Fibroblast of lung (primary cell): ENCODE measurements around the gene CST9. TPM values are rescaled to one million over a fixed set of nuclear protein-coding genes. Genes with fewer than 3 reads are reported as not detected.

ENCODE experiments used
- DNase-seq, 2 donors: peaks; one replicate each; pipeline versions ENCODE4 v3.0.0 to v3.0.0-alpha.2; 2010; ENCODE audit warnings: low read depth in 2 of 2
- H2AFZ ChIP-seq: 2 replicates; pipeline ENCODE4 v1.5.1; 2012; ENCODE audit warnings: low read length, control low read depth, inconsistent platforms
- H3K27ac ChIP-seq: 2 replicates; pipeline ENCODE4 v1.5.1; 2011; ENCODE audit warnings: low read length, control low read depth; ENCODE audit not compliant: insufficient read depth
- H3K27me3 ChIP-seq: 2 replicates; pipeline ENCODE4 v1.5.1; 2011; ENCODE audit warnings: mild to moderate bottlenecking, low read length; ENCODE audit not compliant: control insufficient read depth, insufficient read depth
- H3K36me3 ChIP-seq: 2 replicates; pipeline ENCODE4 v1.5.1; 2011; ENCODE audit warnings: low read length; ENCODE audit not compliant: control insufficient read depth, insufficient read depth
- H3K4me1 ChIP-seq: 2 replicates; pipeline ENCODE4 v1.5.1; 2011; ENCODE audit warnings: low read length; ENCODE audit not compliant: control insufficient read depth, insufficient read depth; ENCODE audit errors: extremely low read depth
- H3K4me2 ChIP-seq: 2 replicates; pipeline ENCODE4 v1.5.1; 2011; ENCODE audit warnings: low read length, control low read depth; ENCODE audit not compliant: insufficient read depth; ENCODE audit errors: extremely low read depth
- H3K4me3 ChIP-seq, 4 experiments: fragments of 200-600 bp in 1 of 4; sonication (generic) in 1 of 4; replicated peaks in 1 of 4; 2 replicates each; pipeline ENCODE4 v1.5.1; 2011 to 2016; ENCODE audit warnings: low read length in 4 of 4, low read depth in 3 of 4, mild to moderate bottlenecking in 3 of 4, control low read depth in 2 of 4, inconsistent platforms in 1 of 4, mixed read lengths in 1 of 4; ENCODE audit not compliant: insufficient read depth in 1 of 4; ENCODE audit errors: control extremely low read depth in 1 of 4
- H3K79me2 ChIP-seq: 2 replicates; pipeline ENCODE4 v1.5.1; 2012; ENCODE audit warnings: mild to moderate bottlenecking, low read length, inconsistent platforms; ENCODE audit not compliant: control insufficient read depth, insufficient read depth
- H3K9ac ChIP-seq: 2 replicates; pipeline ENCODE4 v1.5.1; 2011; ENCODE audit warnings: mild to moderate bottlenecking, low read length, control low read depth; ENCODE audit not compliant: insufficient read depth
- H3K9me3 ChIP-seq: 2 replicates; pipeline ENCODE4 v1.5.1; 2012; ENCODE audit warnings: low read depth, low read length; ENCODE audit not compliant: control insufficient read depth, insufficient read depth
- H4K20me1 ChIP-seq: 2 replicates; pipeline ENCODE4 v1.5.1; 2011; ENCODE audit warnings: low read length; ENCODE audit not compliant: control insufficient read depth, insufficient read depth; ENCODE audit errors: extremely low read depth
- EZH2 ChIP-seq: IDR thresholded peaks from 2 replicates; pipeline ENCODE4 v1.5.1; 2012; ENCODE audit warnings: low read length, control low read depth, mild to moderate bottlenecking; ENCODE audit errors: missing control alignments
- polyA plus RNA-seq, 2 donors: library from polyadenylated mRNA; depleted of rRNA in 1 of 2; stranded (reverse) in 1 of 2; unstranded in 1 of 2; fragments of >200 nt; gene quantifications; 2 replicates each; pipeline ENCODE4 v1.2.1, GENCODE V29; 2011 to 2012; ENCODE audit warnings: missing spikeins in 1 of 2
- total RNA-seq: library from RNA; depleted of rRNA; stranded (reverse); fragments of >200 nt; gene quantifications from 2 replicates; pipeline ENCODE4 v1.2.1, GENCODE V29; 2014
- TF ChIP-seq, protein P1 (sequence below), 2 donors: IDR thresholded peaks in 1 of 2; conservative IDR thresholded peaks in 1 of 2; 1 replicate in 1 of 2; 2 replicates in 1 of 2; pipeline ENCODE4 v1.5.1; 2011 to 2012; ENCODE audit warnings: low read length in 2 of 2, control low read depth in 1 of 2, inconsistent platforms in 1 of 2, low read depth in 1 of 2, mild to moderate bottlenecking in 1 of 2

CST9 gene
- total and polyA plus RNA-seq, 2 donors (not counting 1 experiment from before 2014, with no cell fraction given) = not detected

DNA sequence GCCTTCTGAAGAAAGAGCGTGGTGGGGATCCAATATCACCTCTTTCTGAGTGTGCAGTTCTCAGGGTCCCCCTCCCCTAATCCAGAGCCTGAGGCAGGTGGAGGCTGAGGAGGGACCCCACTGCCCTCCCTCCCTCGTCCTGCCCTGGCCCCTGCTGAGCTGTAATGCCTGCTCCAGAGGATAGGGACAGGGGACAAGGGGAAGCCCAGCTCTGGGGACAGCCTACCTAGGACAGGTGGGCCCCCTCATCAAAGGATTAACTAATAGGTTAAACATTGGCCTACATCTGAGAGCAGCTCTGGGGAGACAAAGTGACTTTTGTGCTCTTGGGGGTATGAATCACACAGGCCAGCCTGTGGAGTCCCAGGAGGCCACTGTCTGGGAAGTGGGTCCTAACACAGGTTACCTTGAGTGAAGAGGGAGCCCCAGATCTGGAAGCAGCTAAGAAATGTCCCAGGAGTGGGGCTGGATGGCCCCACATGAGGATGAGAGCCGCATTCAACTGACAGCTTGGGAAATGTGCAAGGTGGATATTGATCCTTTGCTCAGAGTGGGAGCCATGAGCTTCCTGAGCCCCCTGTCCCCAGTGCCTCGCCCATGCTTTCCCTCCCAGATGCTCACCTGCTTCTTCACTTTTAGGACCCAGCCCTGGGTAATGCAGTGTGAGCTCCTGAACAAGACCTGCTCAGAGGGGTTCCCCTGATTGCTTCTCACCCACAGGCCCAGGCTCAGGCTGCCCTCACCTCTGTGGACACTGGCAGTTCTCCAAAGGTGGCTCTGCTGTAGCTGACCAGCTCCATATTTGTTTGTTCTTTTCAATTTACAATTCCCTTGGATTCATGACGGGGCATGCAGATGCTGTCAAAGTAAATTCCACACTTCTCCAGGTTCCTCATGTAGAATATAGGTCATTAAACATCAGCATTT lies 19.6 kb downstream of the CST9 start:
- H3K9me3 ChIP-seq = no peaks in the 10 kb centered on the region
- TF ChIP-seq, protein P1, sequence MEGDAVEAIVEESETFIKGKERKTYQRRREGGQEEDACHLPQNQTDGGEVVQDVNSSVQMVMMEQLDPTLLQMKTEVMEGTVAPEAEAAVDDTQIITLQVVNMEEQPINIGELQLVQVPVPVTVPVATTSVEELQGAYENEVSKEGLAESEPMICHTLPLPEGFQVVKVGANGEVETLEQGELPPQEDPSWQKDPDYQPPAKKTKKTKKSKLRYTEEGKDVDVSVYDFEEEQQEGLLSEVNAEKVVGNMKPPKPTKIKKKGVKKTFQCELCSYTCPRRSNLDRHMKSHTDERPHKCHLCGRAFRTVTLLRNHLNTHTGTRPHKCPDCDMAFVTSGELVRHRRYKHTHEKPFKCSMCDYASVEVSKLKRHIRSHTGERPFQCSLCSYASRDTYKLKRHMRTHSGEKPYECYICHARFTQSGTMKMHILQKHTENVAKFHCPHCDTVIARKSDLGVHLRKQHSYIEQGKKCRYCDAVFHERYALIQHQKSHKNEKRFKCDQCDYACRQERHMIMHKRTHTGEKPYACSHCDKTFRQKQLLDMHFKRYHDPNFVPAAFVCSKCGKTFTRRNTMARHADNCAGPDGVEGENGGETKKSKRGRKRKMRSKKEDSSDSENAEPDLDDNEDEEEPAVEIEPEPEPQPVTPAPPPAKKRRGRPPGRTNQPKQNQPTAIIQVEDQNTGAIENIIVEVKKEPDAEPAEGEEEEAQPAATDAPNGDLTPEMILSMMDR (conservative IDR thresholded peaks at IDR 0.05 in 1 of 2, IDR thresholded peaks at IDR 0.05 in 1 of 2; ENCODE audit: low read depth in 1 of 2, low read length in 2 of 2) = no peak
- no peak for TF ChIP-seq EZH2
- no peak overlapping the region for H3K4me3 ChIP-seq
- no peaks in the 10 kb centered on the region for H3K36me3 ChIP-seq
- H3K4me2 ChIP-seq = no peak overlapping the region
- no peak overlapping the region for H3K9ac ChIP-seq
- DNase-seq = no peak
- no peak overlapping the region for H2AFZ ChIP-seq
- no peaks in the 10 kb centered on the region for H3K4me1 ChIP-seq
- no peaks in the 10 kb centered on the region for H3K79me2 ChIP-seq
- H3K27me3 ChIP-seq = no peaks in the 10 kb centered on the region
- no peak overlapping the region for H3K27ac ChIP-seq
- no peaks in the 10 kb centered on the region for H4K20me1 ChIP-seq

DNA sequence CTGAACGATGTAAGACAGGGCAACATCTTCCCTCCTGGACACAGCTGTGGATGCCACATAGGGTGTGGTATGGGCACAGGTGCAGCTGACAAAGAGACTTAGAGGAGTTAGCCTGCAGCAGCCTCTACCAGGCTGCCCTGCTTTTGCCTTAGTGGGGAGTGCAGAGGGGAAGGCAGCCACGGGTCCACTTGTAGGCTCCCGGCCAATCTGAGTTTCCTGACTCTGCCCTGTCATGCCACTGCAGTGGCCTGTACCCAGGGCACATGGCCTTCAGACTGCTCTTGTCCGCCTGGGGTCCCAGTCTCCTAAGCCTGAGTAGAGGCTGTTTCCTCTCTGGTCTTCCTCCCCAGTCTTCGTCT lies 20.3 kb downstream of the CST9 start:
- Histone ChIP-seq H4K20me1 (no peaks in the 10 kb centered on the region), H3K9me3 (no peaks in the 10 kb centered on the region), H3K27me3 (no peaks in the 10 kb centered on the region), H3K36me3 (no peaks in the 10 kb centered on the region), H3K79me2 (no peaks in the 10 kb centered on the region), H2AFZ (no peak overlapping the region), H3K27ac (no peak overlapping the region), H3K4me2 (no peak overlapping the region), H3K4me3 (no peak overlapping the region), H3K4me1 (no peaks in the 10 kb centered on the region), H3K9ac (no peak overlapping the region)
- no peak for TF ChIP-seq EZH2
- TF ChIP-seq, protein P1 (conservative IDR thresholded peaks at IDR 0.05 in 1 of 2, IDR thresholded peaks at IDR 0.05 in 1 of 2; ENCODE audit: low read depth in 1 of 2, low read length in 2 of 2) = no peak
- DNase-seq = no peak

DNA sequence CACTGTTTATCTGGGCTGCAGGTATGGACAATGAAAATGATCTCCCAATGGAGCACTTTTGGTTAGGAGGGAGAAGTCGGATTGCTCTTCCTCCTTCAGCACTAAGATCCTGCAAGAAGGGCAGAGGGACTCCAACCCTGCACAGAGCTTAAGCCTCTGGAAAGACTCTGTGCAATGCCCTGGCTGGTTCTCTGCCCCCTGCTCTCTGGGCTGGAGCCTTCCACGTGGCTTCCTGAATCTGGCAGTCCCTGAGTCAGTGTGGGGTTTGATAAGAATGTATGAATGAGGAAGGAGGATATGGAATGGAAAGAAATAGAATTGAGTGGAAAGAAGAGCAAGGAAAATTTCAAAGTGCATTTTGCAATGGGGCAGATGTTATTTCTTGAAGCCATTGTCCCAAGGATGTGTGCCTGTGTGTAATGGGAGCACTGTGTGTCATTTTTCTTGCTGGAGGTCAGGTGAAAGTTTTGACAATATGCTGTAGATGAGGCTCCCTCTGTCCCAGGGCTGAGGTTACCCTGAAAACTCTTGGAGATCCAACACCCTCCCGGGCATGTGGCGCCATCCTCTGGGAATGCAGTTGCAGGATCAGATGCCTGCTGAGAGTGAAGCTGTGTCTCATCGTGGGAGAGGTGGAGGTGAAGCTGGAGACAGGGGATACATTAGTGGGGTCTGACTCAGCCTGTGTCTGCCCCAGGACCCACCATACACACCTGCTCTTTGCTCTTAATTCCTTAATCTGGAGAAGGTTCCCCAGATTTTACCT lies 21.1 kb downstream of the CST9 start:
- no peak for DNase-seq
- H3K4me1 ChIP-seq = no peaks in the 10 kb centered on the region
- TF ChIP-seq, protein P1 (conservative IDR thresholded peaks at IDR 0.05 in 1 of 2, IDR thresholded peaks at IDR 0.05 in 1 of 2; ENCODE audit: low read depth in 1 of 2, low read length in 2 of 2) = no peak
- TF ChIP-seq EZH2 = no peak
- no peaks in the 10 kb centered on the region for H3K27me3 ChIP-seq
- H3K27ac ChIP-seq = no peak overlapping the region
- H2AFZ ChIP-seq = no peak overlapping the region
- H3K9ac ChIP-seq = no peak overlapping the region
- no peaks in the 10 kb centered on the region for H4K20me1 ChIP-seq
- no peaks in the 10 kb centered on the region for H3K36me3 ChIP-seq
- H3K9me3 ChIP-seq = no peaks in the 10 kb centered on the region
- no peak overlapping the region for H3K4me3 ChIP-seq
- no peaks in the 10 kb centered on the region for H3K79me2 ChIP-seq
- H3K4me2 ChIP-seq = no peak overlapping the region
